HG02981 (cell line): ENCODE measurements around the gene SHOX.
"Not testable (repeated sequence)": the region's sequence is repeated elsewhere in the genome, so short reads cannot be mapped to it uniquely, and the experiment has no call there.

ENCODE experiments used
- ATAC-seq: cut with Tn5 transposase; IDR thresholded peaks from one replicate; pipeline ENCODE4 v1.9.1; 2021; ENCODE audit warnings: mild to moderate bottlenecking, moderate library complexity; ENCODE audit not compliant: unreplicated experiment

The SHOX gene

DNA sequence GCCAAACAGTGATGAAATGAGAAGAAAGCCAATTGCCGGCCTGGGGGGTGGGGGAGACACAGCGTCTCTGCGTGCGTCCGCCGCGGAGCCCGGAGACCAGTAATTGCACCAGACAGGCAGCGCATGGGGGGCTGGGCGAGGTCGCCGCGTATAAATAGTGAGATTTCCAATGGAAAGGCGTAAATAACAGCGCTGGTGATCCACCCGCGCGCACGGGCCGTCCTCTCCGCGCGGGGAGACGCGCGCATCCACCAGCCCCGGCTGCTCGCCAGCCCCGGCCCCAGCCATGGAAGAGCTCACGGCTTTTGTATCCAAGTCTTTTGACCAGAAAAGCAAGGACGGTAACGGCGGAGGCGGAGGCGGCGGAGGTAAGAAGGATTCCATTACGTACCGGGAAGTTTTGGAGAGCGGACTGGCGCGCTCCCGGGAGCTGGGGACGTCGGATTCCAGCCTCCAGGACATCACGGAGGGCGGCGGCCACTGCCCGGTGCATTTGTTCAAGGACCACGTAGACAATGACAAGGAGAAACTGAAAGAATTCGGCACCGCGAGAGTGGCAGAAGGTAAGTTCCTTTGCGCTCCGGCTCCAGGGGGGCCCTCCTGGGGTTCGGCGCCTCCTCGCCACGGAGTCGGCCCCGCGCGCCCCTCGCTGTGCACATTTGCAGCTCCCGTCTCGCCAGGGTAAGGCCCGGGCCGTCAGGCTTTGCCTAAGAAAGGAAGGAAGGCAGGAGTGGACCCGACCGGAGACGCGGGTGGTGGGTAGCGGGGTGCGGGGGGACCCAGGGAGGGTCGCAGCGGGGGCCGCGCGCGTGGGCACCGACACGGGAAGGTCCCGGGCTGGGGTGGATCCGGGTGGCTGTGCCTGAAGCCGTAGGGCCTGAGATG, at the start of gene SHOX:
SHOX (plus strand) TSS at position 180 of the 885 bp plus-strand sequence; CDS start at position 287, 107 bp downstream.
- ATAC-seq, result no peak

DNA sequence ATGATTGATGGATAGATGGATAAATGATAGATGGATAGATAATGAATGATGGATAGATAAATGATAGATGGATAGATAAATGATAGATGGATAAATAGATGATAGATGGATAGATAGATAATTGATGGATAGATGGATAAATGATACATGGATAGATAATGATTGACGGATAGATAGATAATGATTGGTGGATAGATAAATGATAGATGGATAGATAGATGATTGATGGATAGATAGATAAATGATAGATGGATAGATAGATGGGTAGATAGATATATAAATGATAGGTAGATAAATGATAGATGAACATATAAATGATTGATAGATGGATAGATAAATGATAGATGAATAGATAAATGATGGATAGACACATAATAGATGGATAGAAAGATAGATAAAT, 49.5 kb upstream of the SHOX start:
- no peak for ATAC-seq

DNA sequence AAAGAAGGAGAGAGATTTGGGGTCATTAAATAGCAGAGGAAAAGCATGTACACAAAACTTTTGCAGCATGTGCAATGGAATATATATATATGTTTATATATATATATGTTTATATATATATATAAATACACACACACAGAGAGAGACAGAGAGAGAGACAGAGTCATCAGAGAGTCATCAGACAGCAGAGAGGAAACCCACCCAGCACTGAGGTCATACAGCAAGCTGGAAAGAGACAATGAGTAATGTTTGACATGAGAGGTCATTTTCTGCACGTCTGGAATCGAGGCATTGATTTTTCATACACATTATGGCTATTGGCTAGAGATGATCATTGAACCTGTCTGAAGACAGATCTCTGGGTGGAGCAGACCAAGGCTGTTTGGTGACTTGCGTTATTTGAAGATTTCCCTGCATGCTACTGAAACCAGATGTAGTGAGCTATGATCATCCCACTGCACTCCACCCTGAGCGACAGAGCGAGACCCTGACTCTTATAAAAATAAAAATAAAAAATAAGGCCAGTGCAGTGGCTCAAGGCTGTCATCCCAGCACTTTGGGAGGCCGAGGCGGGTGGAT, 48.8 kb upstream of the SHOX start:
- ATAC-seq, result no peak

DNA sequence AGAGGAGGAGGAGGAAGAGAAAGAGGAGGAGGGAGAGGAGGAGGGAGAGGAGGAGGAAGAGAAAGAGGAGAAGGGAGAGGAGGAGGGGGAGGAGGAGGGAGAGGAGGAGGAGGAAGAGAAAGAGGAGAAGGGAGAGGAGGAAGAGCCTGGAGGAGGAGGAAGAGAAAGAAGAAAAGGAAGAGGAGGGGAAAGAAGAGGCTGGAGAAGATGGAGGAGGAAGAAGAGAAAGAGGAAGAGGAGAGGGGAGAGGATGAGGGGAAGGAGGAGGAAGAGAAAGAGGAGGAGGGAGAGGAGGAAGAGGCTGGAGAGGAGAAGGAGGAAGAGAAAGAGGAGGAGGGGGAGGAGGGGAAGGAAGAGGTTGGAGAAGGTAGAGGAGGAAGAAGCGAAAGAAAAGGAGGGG, 46.0 kb upstream of the SHOX start:
- ATAC-seq, result no peak

DNA sequence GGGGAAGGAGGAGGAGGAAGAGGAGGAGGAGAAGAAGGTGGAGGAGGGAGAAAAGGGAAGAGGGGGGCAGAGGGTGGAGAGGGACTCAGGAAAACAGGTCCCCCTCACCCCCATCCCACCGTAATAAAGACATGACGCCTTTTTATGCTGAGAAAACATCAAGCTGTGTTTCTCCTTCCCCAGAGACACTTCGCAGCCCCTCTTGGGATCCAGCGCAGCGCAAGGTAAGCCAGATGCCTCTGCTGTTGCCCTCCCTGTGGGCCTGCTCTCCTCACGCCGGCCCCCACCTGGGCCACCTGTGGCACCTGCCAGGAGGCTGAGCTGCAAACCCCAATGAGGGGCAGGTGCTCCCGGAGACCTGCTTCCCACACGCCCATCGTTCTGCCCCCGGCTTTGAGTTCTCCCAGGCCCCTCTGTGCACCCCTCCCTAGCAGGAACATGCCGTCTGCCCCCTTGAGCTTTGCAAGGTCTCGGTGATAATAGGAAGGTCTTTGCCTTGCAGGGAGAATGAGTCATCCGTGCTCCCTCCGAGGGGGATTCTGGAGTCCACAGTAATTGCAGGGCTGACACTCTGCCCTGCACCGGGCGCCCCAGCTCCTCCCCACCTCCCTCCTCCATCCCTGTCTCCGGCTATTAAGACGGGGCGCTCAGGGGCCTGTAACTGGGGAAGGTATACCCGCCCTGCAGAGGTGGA, 45.3 kb upstream of the SHOX start:
- ATAC-seq, result no peak

DNA sequence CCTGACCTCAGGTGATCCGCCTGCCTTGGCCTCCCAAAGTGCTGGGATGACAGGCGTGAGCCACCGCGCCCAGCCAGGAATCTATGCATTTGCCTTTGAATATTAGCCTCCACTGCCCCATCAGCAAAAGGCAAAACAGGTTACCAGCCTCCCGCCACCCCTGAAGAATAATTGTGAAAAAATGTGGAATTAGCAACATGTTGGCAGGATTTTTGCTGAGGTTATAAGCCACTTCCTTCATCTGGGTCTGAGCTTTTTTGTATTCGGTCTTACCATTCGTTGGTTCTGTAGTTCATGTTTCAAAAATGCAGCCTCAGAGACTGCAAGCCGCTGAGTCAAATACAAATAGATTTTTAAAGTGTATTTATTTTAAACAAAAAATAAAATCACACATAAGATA, 44.2 kb upstream of the SHOX start:
- ATAC-seq, result no peak

DNA sequence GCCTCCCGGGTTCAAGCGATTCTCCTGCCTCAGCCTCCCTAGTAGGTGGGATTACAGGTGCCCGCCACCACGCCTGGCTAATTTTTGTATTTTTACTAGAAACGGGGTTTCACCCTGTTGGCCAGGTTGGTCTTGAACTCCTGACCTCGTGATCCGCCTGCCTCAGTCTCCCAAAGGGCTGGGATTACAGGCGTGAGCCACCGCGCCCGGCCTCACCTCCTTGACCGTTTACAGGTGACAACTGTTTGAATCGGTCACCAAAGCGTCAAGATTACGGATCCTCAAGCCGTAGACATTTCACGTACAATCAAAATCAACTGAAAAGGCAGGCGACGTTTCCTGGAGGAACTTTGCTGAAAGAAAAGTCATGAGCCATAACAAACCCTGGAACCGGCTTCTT, 41.3 kb upstream of the SHOX start:
- ATAC-seq, result not testable (repeated sequence)

DNA sequence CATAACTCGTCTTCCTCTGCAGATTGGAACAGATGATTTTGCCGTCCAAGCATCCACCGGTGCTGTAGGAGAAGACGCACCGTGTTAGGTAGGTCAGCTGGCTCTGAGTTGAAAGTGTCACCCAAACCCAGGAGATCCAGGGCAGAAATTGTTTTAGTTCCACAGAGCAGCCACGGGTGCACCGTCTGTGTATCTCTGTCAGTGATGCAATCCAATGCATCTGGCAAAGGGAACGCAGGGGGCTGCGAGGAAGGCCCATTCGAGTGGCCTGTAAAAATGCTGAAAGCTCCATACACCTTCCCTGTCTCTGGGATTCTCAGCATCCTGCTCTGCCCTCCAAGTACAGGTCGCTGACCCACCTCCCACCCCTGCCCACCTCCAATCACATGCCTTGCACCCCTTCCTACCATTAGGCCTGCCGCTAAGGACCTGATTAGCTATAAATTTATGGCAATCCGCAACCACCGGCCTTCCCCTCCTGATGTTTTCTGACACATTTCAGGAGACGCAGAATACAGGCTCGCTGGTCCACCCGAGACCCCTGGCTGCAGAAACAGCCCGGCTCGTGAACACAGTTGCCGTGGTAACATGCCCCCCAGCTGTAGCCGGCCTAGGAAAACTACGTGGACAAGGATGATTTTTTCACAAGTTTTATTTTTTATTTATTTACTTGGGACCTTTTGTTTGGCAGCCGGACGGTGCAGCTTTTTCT, 39.7 kb upstream of the SHOX start:
- ATAC-seq, result no peak

DNA sequence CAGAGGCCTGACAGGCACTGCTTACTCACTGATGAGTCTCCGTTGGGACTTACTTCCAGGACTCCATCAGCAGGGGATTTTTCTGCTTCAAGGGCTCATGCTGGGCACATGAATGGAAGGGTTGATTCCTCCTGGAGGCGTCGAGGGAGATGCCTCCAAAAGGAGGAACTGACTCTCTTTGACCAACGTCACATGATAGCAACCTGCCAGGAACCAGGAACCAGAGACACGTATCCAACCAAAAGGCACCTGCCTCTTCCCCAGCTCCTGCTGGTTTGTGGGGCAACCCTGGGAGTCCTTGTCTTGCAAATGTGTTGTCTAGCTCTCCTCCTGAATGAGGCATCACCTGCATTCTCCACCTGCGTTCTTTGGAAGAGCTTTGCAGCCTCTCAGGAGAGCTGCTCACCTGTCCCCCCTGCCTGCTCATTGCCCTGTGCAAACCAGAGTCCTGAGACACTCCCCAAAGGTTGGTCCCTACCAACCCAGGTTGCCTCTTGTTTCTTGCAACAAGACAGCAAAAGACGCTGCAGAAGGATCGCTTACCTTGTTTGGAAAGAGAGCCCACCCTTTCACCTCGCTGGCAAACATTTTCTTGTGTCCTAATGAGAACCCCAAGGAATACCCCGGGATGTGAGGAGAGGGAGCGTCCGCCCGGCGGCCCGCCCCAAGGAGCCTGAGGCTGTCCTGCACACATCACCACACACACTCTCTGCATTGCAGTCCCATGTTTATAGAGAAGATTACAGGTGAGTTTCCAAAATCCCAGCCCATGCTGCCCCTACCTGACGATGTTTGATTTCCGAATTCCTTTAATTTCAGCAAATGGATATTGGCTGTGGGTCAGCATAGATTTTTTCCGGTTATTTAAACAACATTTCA, 30.5 kb upstream of the SHOX start:
- no peak for ATAC-seq

DNA sequence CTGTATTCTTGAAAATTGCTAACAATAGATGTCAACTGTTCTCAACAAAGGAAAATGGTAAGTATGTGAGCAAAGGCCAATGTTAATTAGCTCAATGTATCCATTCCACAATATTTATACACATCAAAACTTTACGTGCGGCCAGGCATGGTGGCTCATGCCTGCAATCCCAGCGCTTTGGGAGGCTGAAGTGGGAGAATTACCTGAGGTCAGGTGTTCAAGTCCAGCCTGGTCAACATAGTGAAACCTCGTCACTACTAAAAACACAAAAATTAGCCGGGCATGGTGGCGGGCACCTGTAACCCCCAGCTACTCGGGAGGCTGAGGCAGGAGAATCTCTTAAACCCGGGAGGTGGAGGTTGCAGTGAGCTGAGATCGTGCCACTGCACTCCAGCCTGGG, 27.6 kb upstream of the SHOX start:
- not testable (repeated sequence) for ATAC-seq

DNA sequence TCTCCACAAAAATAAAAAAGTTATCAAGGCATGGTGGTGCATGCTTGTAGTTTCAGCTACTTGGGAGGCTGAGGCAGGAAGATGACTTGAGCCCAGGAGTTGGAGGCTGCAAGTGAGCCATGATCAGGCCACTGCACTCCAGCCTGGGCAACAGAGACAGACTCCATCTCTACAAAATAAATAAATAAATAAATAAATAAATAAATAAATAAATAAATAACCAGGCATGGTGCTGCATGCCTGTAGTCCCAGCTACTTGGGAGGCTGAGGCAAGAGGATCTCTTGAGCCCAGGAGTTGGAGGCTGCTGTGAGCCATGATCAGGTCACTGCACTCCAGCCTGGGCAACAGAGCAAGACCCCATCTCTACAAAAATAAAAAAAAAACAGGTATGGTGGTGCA, 26.0 kb upstream of the SHOX start:
- not testable (repeated sequence) for ATAC-seq

DNA sequence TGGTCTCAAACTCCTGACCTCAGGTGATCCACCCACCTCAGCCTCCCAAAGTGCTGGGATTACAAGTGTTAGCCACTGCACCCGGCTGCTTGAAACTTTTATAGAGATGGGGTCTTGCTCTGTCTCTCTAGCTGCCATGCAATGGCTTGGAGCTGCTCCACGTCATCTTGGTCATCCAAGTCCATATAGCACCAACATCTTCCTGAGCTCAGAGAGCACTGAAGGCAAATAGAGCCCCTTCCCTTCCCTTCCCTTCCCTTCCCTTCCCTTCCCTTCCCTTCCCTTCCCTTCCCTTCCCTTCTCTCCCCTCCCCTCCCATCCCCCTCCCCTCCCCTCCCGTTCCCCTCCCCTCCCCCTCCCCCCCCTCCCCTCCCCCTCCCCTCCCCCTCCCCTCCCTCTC, 22.5 kb upstream of the SHOX start:
- not testable (repeated sequence) for ATAC-seq

DNA sequence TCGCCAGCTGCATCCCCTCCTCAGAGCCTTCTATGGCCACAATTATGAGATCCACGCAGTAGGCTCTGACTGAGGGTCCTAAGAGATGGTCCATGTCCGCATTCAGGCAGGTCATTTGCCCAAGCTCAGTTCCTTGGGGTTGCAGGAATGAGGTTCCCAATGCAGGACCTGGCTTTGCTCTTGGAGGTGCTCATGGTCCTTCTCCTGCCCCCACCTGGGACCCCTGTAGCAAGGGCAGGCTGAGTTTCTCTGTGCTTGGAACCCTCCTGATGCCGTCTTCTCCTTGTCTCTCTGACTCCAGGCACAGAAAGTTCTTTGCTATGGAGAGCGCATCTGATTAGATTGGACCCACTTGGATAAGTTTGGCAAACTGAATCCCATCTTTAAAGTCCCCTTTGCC, 16.5 kb upstream of the SHOX start:
- no peak for ATAC-seq

DNA sequence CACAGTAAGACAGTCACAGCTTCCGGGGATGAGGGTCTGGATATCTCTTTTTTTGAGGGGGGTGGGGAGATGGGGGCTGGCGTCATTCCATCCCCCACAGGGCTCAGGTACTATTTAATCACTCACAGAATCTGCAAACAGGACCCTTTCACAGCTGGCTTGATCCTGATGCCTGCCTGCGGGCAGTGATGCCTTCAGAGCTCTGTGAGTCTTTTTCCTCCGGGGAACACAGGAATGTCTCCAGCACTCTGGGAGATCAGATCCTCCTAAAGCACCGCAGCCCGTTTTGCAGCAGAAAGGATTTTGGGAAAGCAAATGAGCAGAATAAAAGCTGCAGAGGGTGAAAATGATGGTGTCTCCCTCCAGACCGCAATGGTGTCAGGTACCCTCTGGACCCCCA, 13.2 kb upstream of the SHOX start:
- ATAC-seq, result no peak

DNA sequence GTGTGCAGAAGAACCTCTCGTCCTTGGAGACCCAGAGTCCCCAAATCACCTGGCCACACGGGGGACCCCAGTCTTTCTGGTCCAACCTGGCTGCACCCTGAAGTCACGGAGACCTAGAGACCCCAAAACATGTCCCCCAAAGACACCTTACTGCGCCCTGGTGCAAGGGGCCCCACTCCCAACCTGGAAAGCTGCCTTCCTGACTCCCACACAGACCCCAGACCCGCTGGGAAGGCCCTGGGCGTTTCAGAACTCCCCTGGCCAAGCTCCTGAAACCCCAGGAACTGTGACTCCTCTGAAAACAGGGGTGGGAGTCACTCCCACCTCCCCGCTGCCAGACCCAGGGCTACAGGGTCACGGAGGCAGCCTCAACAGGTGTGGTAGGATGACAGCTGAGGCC, 12.7 kb upstream of the SHOX start:
- no peak for ATAC-seq

DNA sequence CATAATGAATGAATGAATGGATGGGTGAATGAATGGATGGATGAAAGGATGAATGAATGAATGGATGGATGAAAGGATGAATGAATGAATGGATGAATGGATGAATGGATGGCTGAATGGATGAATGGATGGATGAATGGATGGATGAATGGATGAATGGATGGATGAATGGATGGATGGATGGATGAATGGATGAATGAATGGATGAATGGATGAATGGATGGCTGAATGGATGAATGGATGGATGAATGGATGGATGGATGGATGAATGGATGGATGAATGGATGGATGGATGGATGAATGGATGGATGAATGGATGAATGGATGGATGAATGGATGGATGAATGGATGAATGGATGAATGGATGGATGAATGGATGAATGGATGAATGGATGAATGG, 12.3 kb upstream of the SHOX start:
- not testable (repeated sequence) for ATAC-seq

DNA sequence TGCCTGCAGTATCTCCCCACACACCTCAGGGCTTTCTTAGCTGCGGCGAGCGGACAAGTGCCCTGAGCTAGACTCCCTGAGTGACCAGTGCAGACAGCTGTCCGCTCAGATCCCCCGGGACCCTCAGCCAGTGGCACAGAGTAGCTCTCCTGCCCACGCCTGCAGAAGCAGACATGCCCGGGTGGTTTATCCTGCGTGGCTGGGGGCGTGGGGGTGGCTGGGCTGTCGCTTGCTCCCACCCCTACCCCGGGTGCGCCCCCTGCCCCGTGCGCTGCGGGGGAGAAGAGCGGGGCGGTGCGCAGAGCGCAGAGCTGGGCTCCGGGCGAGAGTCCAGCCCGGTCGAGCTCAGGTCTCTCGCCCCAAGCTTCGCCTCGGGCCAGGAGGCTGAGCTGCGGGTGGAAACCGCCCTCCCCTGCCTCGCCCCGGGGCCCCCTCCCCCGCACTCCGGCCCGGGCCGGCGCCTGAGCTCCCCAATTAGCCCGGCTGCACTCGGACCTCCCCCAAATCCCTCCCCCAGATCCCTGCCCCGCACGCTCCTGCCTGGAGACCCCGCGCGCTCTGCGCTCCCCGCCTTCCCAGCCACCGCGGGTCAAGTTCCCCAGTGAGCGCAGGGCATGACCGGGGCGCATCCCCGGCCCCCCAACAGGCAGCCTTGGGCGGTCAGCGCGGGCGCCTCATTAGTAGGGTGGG, 11.7 kb upstream of the SHOX start:
- ATAC-seq, result no peak

DNA sequence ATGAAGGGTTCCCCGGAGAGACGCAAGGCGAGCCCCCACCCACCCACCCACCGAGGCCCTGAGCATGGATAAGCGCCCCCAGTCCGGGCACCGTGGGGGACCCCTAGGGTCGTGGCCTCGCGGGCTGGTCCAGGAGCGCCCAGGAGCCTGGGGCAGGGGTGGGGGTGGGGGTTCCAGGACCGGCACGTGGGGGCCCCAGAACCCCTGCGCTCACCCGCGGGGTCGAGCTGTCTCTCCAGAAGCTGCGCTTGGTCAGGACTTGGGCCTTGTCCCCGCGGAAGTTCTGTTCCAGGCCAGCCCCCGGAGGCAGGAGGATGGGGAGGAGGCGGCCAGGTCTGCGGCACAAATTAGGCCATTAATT, 11.2 kb upstream of the SHOX start:
- no peak for ATAC-seq

DNA sequence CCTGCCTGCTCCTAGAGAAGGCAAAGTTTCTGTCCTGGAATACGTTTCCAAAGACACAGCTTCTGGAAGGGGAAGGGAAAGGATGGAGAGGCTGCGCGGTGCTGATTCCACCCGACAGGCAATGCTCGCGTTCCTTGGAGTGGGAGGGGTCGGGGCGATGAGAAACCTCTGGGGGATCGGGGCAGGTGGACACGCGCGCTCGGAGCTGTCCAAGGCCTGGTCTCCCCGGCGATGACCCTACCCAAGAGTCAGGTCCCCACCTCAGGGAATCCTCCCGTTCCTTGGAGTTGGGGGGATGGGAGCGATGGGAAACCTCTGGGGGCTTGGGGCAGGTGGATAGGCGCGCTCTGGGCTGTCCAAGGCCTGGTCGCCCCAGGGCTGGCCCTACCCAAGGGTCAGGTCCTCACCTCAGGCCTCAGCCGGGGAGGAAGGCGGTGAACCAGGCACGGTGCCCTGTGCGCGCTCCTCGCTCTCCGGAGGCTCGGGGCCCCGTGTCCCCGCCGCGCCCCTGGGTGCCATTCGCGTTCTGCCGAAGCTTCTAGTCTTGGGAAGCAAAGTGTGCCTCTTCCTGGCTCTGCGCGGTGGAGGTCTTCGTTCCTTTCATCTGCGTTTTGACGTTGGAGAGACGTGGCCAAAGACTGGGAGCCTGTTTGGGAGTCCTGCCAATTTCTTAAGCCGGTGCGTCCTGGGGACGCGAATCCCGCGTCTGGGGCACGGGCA, 10.6 kb upstream of the SHOX start:
- ATAC-seq, result no peak
